ENCODE measurements around the gene FBLN7. TPM values are rescaled to one million over a fixed set of nuclear protein-coding genes. Genes with fewer than 3 reads are reported as not detected.

The FBLN7 gene
- total and polyA plus RNA-seq, 4 donors, result 0.60 to 2.4 (median 1.9) TPM

DNA sequence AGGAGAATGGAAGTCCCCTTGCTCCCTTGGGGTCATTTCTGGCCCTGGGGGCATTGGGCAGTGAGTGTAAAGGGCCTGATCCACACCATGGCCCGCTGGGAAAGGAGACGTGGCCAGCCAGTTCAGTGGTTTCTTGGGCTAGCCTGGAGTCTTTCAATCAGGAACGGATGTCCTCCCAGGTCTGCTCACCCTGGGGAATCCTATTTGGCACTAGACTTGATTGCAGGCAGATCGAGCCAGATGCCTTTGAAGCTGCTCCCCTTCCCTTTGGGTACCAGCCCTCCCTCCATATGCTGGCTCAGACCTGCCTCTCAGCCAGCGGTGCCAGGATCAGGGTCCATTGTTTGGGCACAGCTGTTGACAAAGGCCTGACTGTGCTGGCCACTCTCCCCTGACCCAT is 11.0 kb downstream of the FBLN7 start:
- 89% methylated on average over 5 of the region's 5 CpGs for WGBS
- H3K4me1 ChIP-seq (ENCODE audit: control insufficient read depth in 4 of 4, insufficient read depth in 4 of 4, low read length in 3 of 4), result no peaks in the 10 kb centered on the region
- no peak overlapping the region for H3K4me3 ChIP-seq (ENCODE audit: low read depth in 1 of 3, low read length in 3 of 3)
- peaks cover 0 to 1% (median 0%) of the 10 kb centered on the region in 4 donors for H3K36me3 ChIP-seq (ENCODE audit: control insufficient read depth in 4 of 4, insufficient read depth in 3 of 4, low read depth in 1 of 4, low read length in 3 of 4)
- H3K27me3 ChIP-seq (ENCODE audit: control insufficient read depth in 4 of 4, insufficient read depth in 4 of 4, low read length in 3 of 4), result no peaks in the 10 kb centered on the region
- TF ChIP-seq, protein P1, sequence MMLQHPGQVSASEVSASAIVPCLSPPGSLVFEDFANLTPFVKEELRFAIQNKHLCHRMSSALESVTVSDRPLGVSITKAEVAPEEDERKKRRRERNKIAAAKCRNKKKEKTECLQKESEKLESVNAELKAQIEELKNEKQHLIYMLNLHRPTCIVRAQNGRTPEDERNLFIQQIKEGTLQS (IDR thresholded peaks at IDR 0.05), result no peak
- TF ChIP-seq, protein P2, sequence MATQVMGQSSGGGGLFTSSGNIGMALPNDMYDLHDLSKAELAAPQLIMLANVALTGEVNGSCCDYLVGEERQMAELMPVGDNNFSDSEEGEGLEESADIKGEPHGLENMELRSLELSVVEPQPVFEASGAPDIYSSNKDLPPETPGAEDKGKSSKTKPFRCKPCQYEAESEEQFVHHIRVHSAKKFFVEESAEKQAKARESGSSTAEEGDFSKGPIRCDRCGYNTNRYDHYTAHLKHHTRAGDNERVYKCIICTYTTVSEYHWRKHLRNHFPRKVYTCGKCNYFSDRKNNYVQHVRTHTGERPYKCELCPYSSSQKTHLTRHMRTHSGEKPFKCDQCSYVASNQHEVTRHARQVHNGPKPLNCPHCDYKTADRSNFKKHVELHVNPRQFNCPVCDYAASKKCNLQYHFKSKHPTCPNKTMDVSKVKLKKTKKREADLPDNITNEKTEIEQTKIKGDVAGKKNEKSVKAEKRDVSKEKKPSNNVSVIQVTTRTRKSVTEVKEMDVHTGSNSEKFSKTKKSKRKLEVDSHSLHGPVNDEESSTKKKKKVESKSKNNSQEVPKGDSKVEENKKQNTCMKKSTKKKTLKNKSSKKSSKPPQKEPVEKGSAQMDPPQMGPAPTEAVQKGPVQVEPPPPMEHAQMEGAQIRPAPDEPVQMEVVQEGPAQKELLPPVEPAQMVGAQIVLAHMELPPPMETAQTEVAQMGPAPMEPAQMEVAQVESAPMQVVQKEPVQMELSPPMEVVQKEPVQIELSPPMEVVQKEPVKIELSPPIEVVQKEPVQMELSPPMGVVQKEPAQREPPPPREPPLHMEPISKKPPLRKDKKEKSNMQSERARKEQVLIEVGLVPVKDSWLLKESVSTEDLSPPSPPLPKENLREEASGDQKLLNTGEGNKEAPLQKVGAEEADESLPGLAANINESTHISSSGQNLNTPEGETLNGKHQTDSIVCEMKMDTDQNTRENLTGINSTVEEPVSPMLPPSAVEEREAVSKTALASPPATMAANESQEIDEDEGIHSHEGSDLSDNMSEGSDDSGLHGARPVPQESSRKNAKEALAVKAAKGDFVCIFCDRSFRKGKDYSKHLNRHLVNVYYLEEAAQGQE (IDR thresholded peaks at IDR 0.05), result no peak
- TF ChIP-seq, protein P3, sequence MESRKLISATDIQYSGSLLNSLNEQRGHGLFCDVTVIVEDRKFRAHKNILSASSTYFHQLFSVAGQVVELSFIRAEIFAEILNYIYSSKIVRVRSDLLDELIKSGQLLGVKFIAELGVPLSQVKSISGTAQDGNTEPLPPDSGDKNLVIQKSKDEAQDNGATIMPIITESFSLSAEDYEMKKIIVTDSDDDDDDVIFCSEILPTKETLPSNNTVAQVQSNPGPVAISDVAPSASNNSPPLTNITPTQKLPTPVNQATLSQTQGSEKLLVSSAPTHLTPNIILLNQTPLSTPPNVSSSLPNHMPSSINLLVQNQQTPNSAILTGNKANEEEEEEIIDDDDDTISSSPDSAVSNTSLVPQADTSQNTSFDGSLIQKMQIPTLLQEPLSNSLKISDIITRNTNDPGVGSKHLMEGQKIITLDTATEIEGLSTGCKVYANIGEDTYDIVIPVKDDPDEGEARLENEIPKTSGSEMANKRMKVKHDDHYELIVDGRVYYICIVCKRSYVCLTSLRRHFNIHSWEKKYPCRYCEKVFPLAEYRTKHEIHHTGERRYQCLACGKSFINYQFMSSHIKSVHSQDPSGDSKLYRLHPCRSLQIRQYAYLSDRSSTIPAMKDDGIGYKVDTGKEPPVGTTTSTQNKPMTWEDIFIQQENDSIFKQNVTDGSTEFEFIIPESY (IDR thresholded peaks at IDR 0.05), result no peak
- no peak for TF ChIP-seq GABPA (IDR thresholded peaks at IDR 0.05 in 1 of 2, conservative IDR thresholded peaks at IDR 0.05 in 1 of 2)
- TF ChIP-seq JUND (IDR thresholded peaks at IDR 0.05), result no peak
- no peak for TF ChIP-seq HNF4G (IDR thresholded peaks at IDR 0.05)
- no peak for TF ChIP-seq TAF1 (conservative IDR thresholded peaks at IDR 0.05)
- no peak for TF ChIP-seq NR2F2 (IDR thresholded peaks at IDR 0.05)
- no peak for TF ChIP-seq RAD21 (IDR thresholded peaks at IDR 0.05)
- H3K9me3 ChIP-seq (ENCODE audit: control insufficient read depth in 4 of 4, low read length in 3 of 4), result no peaks in the 10 kb centered on the region
- no peak for DNase-seq (ENCODE audit: low spot score)
- no peak overlapping the region for H3K27ac ChIP-seq (ENCODE audit: low read depth in 1 of 2, low read length in 2 of 2)
- H3K9ac ChIP-seq (ENCODE audit: low read depth in 1 of 2, low read length in 2 of 2), result no peak overlapping the region

DNA sequence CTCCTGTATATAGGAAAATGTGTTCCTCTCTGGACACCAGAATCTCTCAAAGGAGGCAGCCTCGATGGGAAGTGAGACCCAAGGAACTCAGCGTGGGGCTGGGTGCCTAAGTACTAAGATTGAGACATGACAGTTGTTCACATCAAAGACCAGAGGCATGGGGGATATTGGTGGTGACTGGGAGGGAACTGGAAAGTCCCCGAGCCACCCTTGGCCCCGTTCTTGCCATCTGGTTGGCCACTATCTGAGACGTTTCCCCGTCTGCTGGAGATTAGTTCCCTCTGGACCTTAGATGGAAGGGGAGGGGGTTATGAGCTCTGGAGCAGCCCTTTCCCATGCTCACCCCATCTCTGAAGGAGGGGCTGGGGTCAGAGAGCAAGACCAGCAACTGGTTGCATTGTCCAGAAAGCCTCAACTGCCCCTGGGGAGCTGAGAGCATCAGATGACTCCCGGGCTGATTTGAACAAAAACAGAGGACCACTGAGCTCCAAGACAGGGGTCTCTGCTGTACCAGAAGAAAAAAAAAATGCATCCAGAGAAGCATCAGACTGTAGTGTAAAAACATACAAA is 11.8 kb downstream of the FBLN7 start:
- Histone ChIP-seq H3K4me3 (ENCODE audit: low read depth in 1 of 3, low read length in 3 of 3) (no peak overlapping the region), H3K4me1 (ENCODE audit: control insufficient read depth in 4 of 4, insufficient read depth in 4 of 4, low read length in 3 of 4) (no peaks in the 10 kb centered on the region), H3K27ac (ENCODE audit: low read depth in 1 of 2, low read length in 2 of 2) (no peak overlapping the region), H3K9ac (ENCODE audit: low read depth in 1 of 2, low read length in 2 of 2) (no peak overlapping the region), H3K9me3 (ENCODE audit: control insufficient read depth in 4 of 4, low read length in 3 of 4) (no peaks in the 10 kb centered on the region), H3K27me3 (ENCODE audit: control insufficient read depth in 4 of 4, insufficient read depth in 4 of 4, low read length in 3 of 4) (no peaks in the 10 kb centered on the region), H3K36me3 (ENCODE audit: control insufficient read depth in 4 of 4, insufficient read depth in 3 of 4, low read depth in 1 of 4, low read length in 3 of 4) (peaks cover 0 to 1% (median 0%) of the 10 kb centered on the region in 4 donors)
- DNase-seq (ENCODE audit: low spot score), result no peak
- WGBS, result 88% methylated on average over 7 of the region's 7 CpGs
- TF ChIP-seq, protein P3 (IDR thresholded peaks at IDR 0.05), result no peak
- TF ChIP-seq, protein P2 (IDR thresholded peaks at IDR 0.05), result no peak
- TF ChIP-seq FOXA2 (IDR thresholded peaks at IDR 0.05) (no peak), SP1 (IDR thresholded peaks at IDR 0.05) (no peak), YY1 (IDR thresholded peaks at IDR 0.05) (no peak), FOXA1 (IDR thresholded peaks at IDR 0.05) (no peak), RXRA (IDR thresholded peaks at IDR 0.05) (no peak), NR2F2 (IDR thresholded peaks at IDR 0.05) (no peak), GABPA (IDR thresholded peaks at IDR 0.05 in 1 of 2, conservative IDR thresholded peaks at IDR 0.05 in 1 of 2) (no peak), EGR1 (IDR thresholded peaks at IDR 0.05; ENCODE audit: low read depth in 2 of 2) (no peak), JUND (IDR thresholded peaks at IDR 0.05) (no peak), HNF4G (IDR thresholded peaks at IDR 0.05) (no peak), RAD21 (IDR thresholded peaks at IDR 0.05) (no peak), HNF4A (conservative IDR thresholded peaks at IDR 0.05) (no peak), TAF1 (conservative IDR thresholded peaks at IDR 0.05) (no peak)
- TF ChIP-seq, protein P4, sequence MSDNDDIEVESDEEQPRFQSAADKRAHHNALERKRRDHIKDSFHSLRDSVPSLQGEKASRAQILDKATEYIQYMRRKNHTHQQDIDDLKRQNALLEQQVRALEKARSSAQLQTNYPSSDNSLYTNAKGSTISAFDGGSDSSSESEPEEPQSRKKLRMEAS (IDR thresholded peaks at IDR 0.05), result no peak
- TF ChIP-seq, protein P5, sequence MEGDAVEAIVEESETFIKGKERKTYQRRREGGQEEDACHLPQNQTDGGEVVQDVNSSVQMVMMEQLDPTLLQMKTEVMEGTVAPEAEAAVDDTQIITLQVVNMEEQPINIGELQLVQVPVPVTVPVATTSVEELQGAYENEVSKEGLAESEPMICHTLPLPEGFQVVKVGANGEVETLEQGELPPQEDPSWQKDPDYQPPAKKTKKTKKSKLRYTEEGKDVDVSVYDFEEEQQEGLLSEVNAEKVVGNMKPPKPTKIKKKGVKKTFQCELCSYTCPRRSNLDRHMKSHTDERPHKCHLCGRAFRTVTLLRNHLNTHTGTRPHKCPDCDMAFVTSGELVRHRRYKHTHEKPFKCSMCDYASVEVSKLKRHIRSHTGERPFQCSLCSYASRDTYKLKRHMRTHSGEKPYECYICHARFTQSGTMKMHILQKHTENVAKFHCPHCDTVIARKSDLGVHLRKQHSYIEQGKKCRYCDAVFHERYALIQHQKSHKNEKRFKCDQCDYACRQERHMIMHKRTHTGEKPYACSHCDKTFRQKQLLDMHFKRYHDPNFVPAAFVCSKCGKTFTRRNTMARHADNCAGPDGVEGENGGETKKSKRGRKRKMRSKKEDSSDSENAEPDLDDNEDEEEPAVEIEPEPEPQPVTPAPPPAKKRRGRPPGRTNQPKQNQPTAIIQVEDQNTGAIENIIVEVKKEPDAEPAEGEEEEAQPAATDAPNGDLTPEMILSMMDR (IDR thresholded peaks at IDR 0.05; ENCODE audit: low read depth, low read length, missing input control), result no peak
